Measurements from ENCODE around the gene DPCD. TPM values are rescaled to one million over a fixed set of nuclear protein-coding genes. Genes with fewer than 3 reads are reported as not detected.

DPCD gene
- total and polyA plus RNA-seq, 2 donors (not counting 3 experiments of a cell fraction or from before 2014, with no cell fraction given), result 25.3 to 39.3 TPM

- no peak overlapping the region for H3K4me2 ChIP-seq (ENCODE audit: insufficient read depth, low read length)
- CTCF ChIA-PET, result interaction anchor here (1.0 to 2.6 kb wide), 6 partner anchors 10 to 531 kb away, joined by 3 to 11 read pairs (median 4); no protein-coding TSS in a partner anchor
- dilution Hi-C loops (cut with MboI; ENCODE audit: extremely low pct_ligation_motif_present, low sequenced_read_pairs), result no loop called here
- no peak for DNase-seq (ENCODE audit: low read depth, low spot score)
- no peak for FAIRE-seq
- H4K20me1 ChIP-seq (replicated peaks; ENCODE audit: control insufficient read depth, extremely low read depth, insufficient read depth, low read length), result no peaks in the 10 kb centered on the region
- no peak for TF ChIP-seq MYC (IDR thresholded peaks at IDR 0.05; ENCODE audit: low read depth, low read length)
- TF ChIP-seq EZH2 (IDR thresholded peaks at IDR 0.05; ENCODE audit: borderline replicate concordance, low read depth, low read length, severe bottlenecking), result no peak
- TF ChIP-seq FOS (IDR thresholded peaks at IDR 0.05; ENCODE audit: borderline replicate concordance, insufficient read depth, low read length), result no peak
- no peaks in the 10 kb centered on the region for H3K4me1 ChIP-seq (ENCODE audit: control insufficient read depth, extremely low read depth, insufficient read depth, low read length)
- H3K27ac ChIP-seq (ENCODE audit: insufficient read depth, low read depth, low read length), result no peak overlapping the region
- no peak overlapping the region for H2AFZ ChIP-seq (ENCODE audit: low read depth, low read length)
- no TSS peak for BruUV-seq (replicated peaks)
- no peaks in the 10 kb centered on the region for H3K9me1 ChIP-seq (replicated peaks; ENCODE audit: control insufficient read depth, extremely low read depth, insufficient read depth, low read length)
- no peaks in the 10 kb centered on the region for H3K79me2 ChIP-seq (ENCODE audit: control insufficient read depth, insufficient read depth, low read length)
- no peak overlapping the region for H3K9ac ChIP-seq (replicated peaks; ENCODE audit: extremely low read depth, insufficient read depth, low read length)
- peaks cover 5 to 6% of the 10 kb centered on the region in 2 experiments for H3K36me3 ChIP-seq (ENCODE audit: control insufficient read depth in 2 of 2, extremely low read depth in 1 of 2, insufficient read depth in 2 of 2, low read length in 2 of 2)
- no peaks in the 10 kb centered on the region for H3K9me3 ChIP-seq (replicated peaks; ENCODE audit: control insufficient read depth, insufficient read depth, low read length)
- no peak overlapping the region for H3K4me3 ChIP-seq (replicated peaks in 1 of 3; ENCODE audit: insufficient read depth in 1 of 3, low read depth in 1 of 3, low read length in 3 of 3)
- POLR2A ChIA-PET, result no interaction called here
- intact Hi-C loops (cut with micrococcal nuclease), result no loop called here
- no peaks in the 10 kb centered on the region for H3K27me3 ChIP-seq (ENCODE audit: control insufficient read depth in 2 of 2, insufficient read depth in 2 of 2, low read length in 2 of 2)
Observed at GRCh38 chr10:101580486-101581399, 7.4 kb upstream of the DPCD start.

- DNase-seq (ENCODE audit: low read depth, low spot score) (no peak), FAIRE-seq (no peak)
- Histone ChIP-seq H3K4me3 (replicated peaks in 1 of 3; ENCODE audit: insufficient read depth in 1 of 3, low read depth in 1 of 3, low read length in 3 of 3) (no peak overlapping the region), H3K9ac (replicated peaks; ENCODE audit: extremely low read depth, insufficient read depth, low read length) (no peak overlapping the region), H3K36me3 (ENCODE audit: control insufficient read depth in 2 of 2, extremely low read depth in 1 of 2, insufficient read depth in 2 of 2, low read length in 2 of 2) (peaks cover 2 to 5% of the 10 kb centered on the region in 2 experiments), H3K79me2 (ENCODE audit: control insufficient read depth, insufficient read depth, low read length) (peaks cover 8% of the 10 kb centered on the region), H3K27ac (ENCODE audit: insufficient read depth, low read depth, low read length) (no peak overlapping the region), H3K4me2 (ENCODE audit: insufficient read depth, low read length) (no peak overlapping the region), H2AFZ (ENCODE audit: low read depth, low read length) (no peak overlapping the region), H3K9me1 (replicated peaks; ENCODE audit: control insufficient read depth, extremely low read depth, insufficient read depth, low read length) (no peaks in the 10 kb centered on the region), H3K4me1 (ENCODE audit: control insufficient read depth, extremely low read depth, insufficient read depth, low read length) (peaks cover 18% of the 10 kb centered on the region), H3K9me3 (replicated peaks; ENCODE audit: control insufficient read depth, insufficient read depth, low read length) (no peaks in the 10 kb centered on the region), H4K20me1 (replicated peaks; ENCODE audit: control insufficient read depth, extremely low read depth, insufficient read depth, low read length) (no peaks in the 10 kb centered on the region), H3K27me3 (ENCODE audit: control insufficient read depth in 2 of 2, insufficient read depth in 2 of 2, low read length in 2 of 2) (no peaks in the 10 kb centered on the region)
- ChIA-PET CTCF (interaction anchor here (0.8 to 1.4 kb wide), 4 partner anchors 10 to 17 kb away, joined by 3 to 6 read pairs (median 3); no protein-coding TSS in a partner anchor), POLR2A (no interaction called here)
- TF ChIP-seq JUN (IDR thresholded peaks at IDR 0.05; ENCODE audit: borderline replicate concordance, insufficient read depth, insufficient read length, low read depth), result no peak
- TF ChIP-seq GATA2 (IDR thresholded peaks at IDR 0.05; ENCODE audit: insufficient read depth, insufficient read length, low read depth, low read length), result no peak
- TF ChIP-seq POLR2A (IDR thresholded peaks at IDR 0.05; ENCODE audit: low read depth, low read length), result no peak
- no peak for TF ChIP-seq MYC (IDR thresholded peaks at IDR 0.05; ENCODE audit: low read depth, low read length)
- TF ChIP-seq MAX (IDR thresholded peaks at IDR 0.05; ENCODE audit: insufficient read depth, insufficient read length), result no peak
- TF ChIP-seq CTCF (IDR thresholded peaks at IDR 0.05; ENCODE audit: extremely low read depth in 1 of 2, insufficient read depth in 1 of 2, low read depth in 1 of 2, low read length in 2 of 2), result no peak
- no peak for TF ChIP-seq POLR2AphosphoS5 (IDR thresholded peaks at IDR 0.05; ENCODE audit: insufficient read depth, low read depth, low read length)
- no peak for TF ChIP-seq FOS (IDR thresholded peaks at IDR 0.05; ENCODE audit: borderline replicate concordance, insufficient read depth, low read length)
- no peak for TF ChIP-seq EZH2 (IDR thresholded peaks at IDR 0.05; ENCODE audit: borderline replicate concordance, low read depth, low read length, severe bottlenecking)
- dilution Hi-C loops (cut with MboI; ENCODE audit: extremely low pct_ligation_motif_present, low sequenced_read_pairs), result no loop called here
- BruUV-seq (replicated peaks), result no TSS peak
- intact Hi-C loops (cut with micrococcal nuclease), result no loop called here
Observed at GRCh38 chr10:101585841-101586240, 2.3 kb upstream of the DPCD start.

All from endothelial cell of umbilical vein (primary cell).